ENCODE results near the gene KRT3.

KRT3 gene

GRCh38 chr12:52805000-52805399, 9.1 kb upstream of the KRT3 start:
- peak overlapping the region in 2 of 11 experiments; percentile 18 to 26; a peak in 6 of 22 replicates for H3K4me2 ChIP-seq

GRCh38 chr12:52802442-52802841, 6.5 kb upstream of the KRT3 start:
- Histone ChIP-seq H3K9ac (no peak overlapping the region), H3K27me3 (no peaks in the 10 kb centered on the region), H4K20me1 (no peaks in the 10 kb centered on the region), H3K4me1 (peaks cover 0 to 9% (median 2%) of the 10 kb centered on the region in 10 experiments; a peak in 5 of 20 replicates), H3K27ac (no peak overlapping the region), H3K4me3 (no peak overlapping the region), H3K36me3 (no peaks in the 10 kb centered on the region), H3K4me2 (no peak overlapping the region), H3K9me3 (replicated peaks in 1 of 11) (no peaks in the 10 kb centered on the region)
- TF ChIP-seq Cebpa-rat (IDR thresholded peaks at IDR 0.05) = no peak

More at GRCh38 chr12:52805000-52805399, 9.1 kb upstream of the KRT3 start:
- TF ChIP-seq Cebpa-rat (IDR thresholded peaks at IDR 0.05) = no peak
- H3K4me3 ChIP-seq = no peak overlapping the region
- no peaks in the 10 kb centered on the region for H3K27me3 ChIP-seq
- H3K36me3 ChIP-seq = no peaks in the 10 kb centered on the region
- H3K9ac ChIP-seq = no peak overlapping the region
- H4K20me1 ChIP-seq = no peaks in the 10 kb centered on the region; a peak in 1 of 22 replicates
- H3K9me3 ChIP-seq (replicated peaks in 1 of 11) = no peaks in the 10 kb centered on the region
- H3K4me1 ChIP-seq = peaks cover 0 to 9% (median 2%) of the 10 kb centered on the region in 10 experiments; a peak in 5 of 20 replicates
- H3K27ac ChIP-seq = no peak overlapping the region

DNA sequence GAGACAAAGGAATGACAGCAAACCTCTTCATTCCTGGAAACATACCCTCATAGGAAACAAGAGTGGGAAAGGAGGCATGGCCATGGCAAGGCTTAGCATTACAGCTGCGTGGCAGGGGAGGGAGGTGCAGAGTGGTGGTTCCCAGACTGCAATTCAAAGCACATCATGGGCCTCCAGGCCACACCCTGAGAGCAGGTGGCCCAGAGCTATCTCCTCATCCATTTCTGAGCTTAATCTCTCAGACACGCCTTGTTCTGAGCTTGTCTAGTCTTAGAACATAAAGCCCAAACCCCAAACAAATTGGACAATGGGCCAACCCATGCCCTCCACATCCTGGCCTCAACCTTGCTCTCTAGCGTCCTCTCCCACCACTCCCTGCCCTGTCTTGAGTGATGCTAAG, 5.9 kb upstream of the KRT3 start:
- Histone ChIP-seq H3K4me2 (no peak overlapping the region), H3K27ac (no peak overlapping the region), H4K20me1 (no peaks in the 10 kb centered on the region)

GRCh38 chr12:52800259-52800917, 4.5 kb upstream of the KRT3 start:
- Histone ChIP-seq H3K36me3 (no peaks in the 10 kb centered on the region), H4K20me1 (no peaks in the 10 kb centered on the region), H3K4me2 (no peak overlapping the region), H3K4me1 (peaks cover 0 to 6% (median 1%) of the 10 kb centered on the region in 10 experiments; a peak in 5 of 20 replicates), H3K9ac (no peak overlapping the region), H3K4me3 (no peak overlapping the region), H3K27ac (no peak overlapping the region), H3K9me3 (replicated peaks in 1 of 11) (no peaks in the 10 kb centered on the region), H3K27me3 (no peaks in the 10 kb centered on the region)
- no peak for TF ChIP-seq Cebpa-rat (IDR thresholded peaks at IDR 0.05)

More for the DNA sequence above, 5.9 kb upstream of the KRT3 start:
- H3K9ac ChIP-seq = no peak overlapping the region
- H3K9me3 ChIP-seq (replicated peaks in 1 of 11) = no peaks in the 10 kb centered on the region
- no peak overlapping the region for H3K4me3 ChIP-seq
- no peak for TF ChIP-seq Cebpa-rat (IDR thresholded peaks at IDR 0.05)
- H3K27me3 ChIP-seq = no peaks in the 10 kb centered on the region
- H3K4me1 ChIP-seq = peaks cover 0 to 9% (median 2%) of the 10 kb centered on the region in 10 experiments; a peak in 5 of 20 replicates
- H3K36me3 ChIP-seq = no peaks in the 10 kb centered on the region

GRCh38 chr12:52799505-52800211, 3.7 kb upstream of the KRT3 start:
- no peak overlapping the region for H3K9ac ChIP-seq
- no peak for TF ChIP-seq Cebpa-rat (IDR thresholded peaks at IDR 0.05)
- peaks cover 0 to 2% (median 0%) of the 10 kb centered on the region in 10 experiments; a peak in 5 of 20 replicates for H3K4me1 ChIP-seq
- H3K27ac ChIP-seq = no peak overlapping the region
- H3K36me3 ChIP-seq = no peaks in the 10 kb centered on the region
- H3K4me3 ChIP-seq = no peak overlapping the region
- H4K20me1 ChIP-seq = no peaks in the 10 kb centered on the region
- no peaks in the 10 kb centered on the region for H3K9me3 ChIP-seq (replicated peaks in 1 of 11)
- no peak overlapping the region for H3K4me2 ChIP-seq
- no peaks in the 10 kb centered on the region for H3K27me3 ChIP-seq

DNA sequence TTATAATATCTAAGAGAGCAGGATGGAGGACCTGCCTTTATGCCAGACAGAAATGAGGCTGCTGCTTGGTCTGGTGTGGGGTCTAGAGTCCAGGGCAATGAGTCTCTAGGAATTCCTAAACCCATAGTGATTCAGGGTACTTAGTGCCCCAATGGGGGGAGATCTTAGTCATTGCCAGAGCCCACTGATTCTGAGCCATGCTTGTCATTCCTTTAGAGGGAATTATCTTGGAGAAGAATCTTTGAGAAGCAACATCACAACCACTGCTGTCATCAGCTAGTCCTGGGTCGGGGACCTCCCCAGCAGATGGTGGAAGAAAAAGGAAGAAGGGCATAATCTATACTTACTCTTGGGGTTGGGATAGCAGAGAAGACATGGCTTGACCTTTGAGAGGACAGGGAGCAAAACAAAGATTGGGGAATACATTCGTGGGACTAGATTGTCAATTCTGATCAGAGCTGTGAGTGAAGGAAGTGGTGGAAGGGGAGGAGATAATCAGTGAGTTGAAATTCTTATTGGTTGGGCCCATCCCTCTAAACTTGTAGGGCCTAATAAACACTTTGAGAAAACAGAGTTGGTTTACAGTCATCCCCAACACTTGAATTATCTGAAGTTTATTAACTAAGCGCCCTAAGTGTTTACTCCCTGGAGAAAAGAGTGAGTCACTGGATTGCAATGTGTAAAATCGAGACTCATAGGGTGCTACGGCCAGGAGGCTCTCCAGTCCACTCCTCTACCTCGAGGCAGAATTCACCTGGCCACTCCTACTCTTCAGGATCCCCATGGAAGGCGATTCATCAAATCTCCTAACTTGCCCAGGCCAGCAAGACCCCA, 3.0 kb upstream of the KRT3 start:
- no peak for TF ChIP-seq Cebpa-rat (IDR thresholded peaks at IDR 0.05)
- H3K4me1 ChIP-seq = peaks cover 0 to 10% (median 0%) of the 10 kb centered on the region in 10 experiments; a peak in 6 of 20 replicates
- no peaks in the 10 kb centered on the region for H3K9me3 ChIP-seq (replicated peaks in 1 of 11)
- no peaks in the 10 kb centered on the region for H4K20me1 ChIP-seq
- no peak overlapping the region for H3K27ac ChIP-seq
- H3K36me3 ChIP-seq = no peaks in the 10 kb centered on the region
- H3K4me2 ChIP-seq = no peak overlapping the region
- H3K27me3 ChIP-seq = no peaks in the 10 kb centered on the region
- no peak overlapping the region for H3K4me3 ChIP-seq
- H3K9ac ChIP-seq = no peak overlapping the region

- Histone ChIP-seq H3K27ac (no peak overlapping the region), H3K27me3 (no peaks in the 10 kb centered on the region), H4K20me1 (no peaks in the 10 kb centered on the region), H3K4me3 (no peak overlapping the region), H3K36me3 (no peaks in the 10 kb centered on the region), H3K4me2 (no peak overlapping the region), H3K9me3 (replicated peaks in 1 of 11) (no peaks in the 10 kb centered on the region), H3K4me1 (peaks cover 0 to 10% (median 0%) of the 10 kb centered on the region in 10 experiments; a peak in 6 of 20 replicates), H3K9ac (no peak overlapping the region)
- TF ChIP-seq Cebpa-rat (IDR thresholded peaks at IDR 0.05) = no peak
These were observed 2.2 kb upstream of the KRT3 start for GRCh38 chr12:52798003-52798670.

DNA sequence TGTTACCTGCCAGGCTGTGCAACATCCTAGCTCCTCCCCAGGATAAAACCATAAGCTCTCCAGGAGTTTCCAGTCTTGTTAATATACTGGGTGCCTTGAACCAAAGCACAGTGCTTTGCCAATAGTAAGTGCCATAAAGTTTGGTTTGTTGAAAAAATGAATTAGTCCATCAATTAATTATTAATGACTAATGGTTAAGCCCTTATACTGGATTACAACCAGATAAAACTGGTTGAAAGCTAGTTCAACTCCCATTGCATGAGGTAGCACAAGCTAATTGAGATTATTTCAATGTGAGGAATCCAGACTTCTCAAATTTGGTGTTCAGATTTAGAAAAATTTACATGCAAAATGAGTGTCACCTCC, 1.6 kb upstream of the KRT3 start:
- no peaks in the 10 kb centered on the region for H4K20me1 ChIP-seq
- no peaks in the 10 kb centered on the region for H3K36me3 ChIP-seq
- H3K4me3 ChIP-seq = no peak overlapping the region
- no peak for TF ChIP-seq Cebpa-rat (IDR thresholded peaks at IDR 0.05)
- no peak overlapping the region for H3K9ac ChIP-seq
- H3K9me3 ChIP-seq (replicated peaks in 1 of 11) = no peaks in the 10 kb centered on the region
- no peaks in the 10 kb centered on the region for H3K27me3 ChIP-seq
- H3K27ac ChIP-seq = no peak overlapping the region
- peaks cover 0 to 10% (median 0%) of the 10 kb centered on the region in 10 experiments; a peak in 6 of 20 replicates for H3K4me1 ChIP-seq
- no peak overlapping the region for H3K4me2 ChIP-seq
